GM18499 (cell line): ENCODE data around the gene ICAM2.
"Not testable (repeated sequence)": the region's sequence is repeated elsewhere in the genome, so short reads cannot be mapped to it uniquely, and the experiment has no call there.

Experiments used
- ATAC-seq: cut with Tn5 transposase; IDR thresholded peaks from one replicate; pipeline ENCODE4 v1.9.1; 2021; ENCODE audit warnings: moderate number of reproducible peaks; ENCODE audit not compliant: insufficient read depth, unreplicated experiment

The ICAM2 gene

DNA sequence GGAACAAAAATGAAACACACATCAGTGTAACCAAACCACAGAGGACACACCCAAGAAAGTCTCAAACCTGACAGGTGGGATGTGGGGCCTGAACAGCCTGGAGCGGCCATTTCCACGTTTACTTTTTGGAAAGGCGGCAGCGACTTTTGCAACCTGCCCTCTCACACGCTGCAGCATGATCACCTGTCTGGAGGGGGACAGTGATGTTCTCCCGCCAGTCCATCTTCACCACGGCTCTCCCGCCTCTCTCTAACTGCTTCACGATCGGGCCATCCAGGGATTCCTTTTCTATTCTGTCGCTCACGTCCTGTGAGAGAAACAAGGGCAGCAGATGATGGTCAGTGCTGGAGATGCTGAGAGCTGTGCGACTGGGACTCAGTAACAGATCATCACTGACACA lies 24.7 kb upstream of the ICAM2 start:
- no peak for ATAC-seq

GRCh38 chr17:64042700-64043485 lies 22.5 kb upstream of the ICAM2 start:
- ATAC-seq: no peak

DNA sequence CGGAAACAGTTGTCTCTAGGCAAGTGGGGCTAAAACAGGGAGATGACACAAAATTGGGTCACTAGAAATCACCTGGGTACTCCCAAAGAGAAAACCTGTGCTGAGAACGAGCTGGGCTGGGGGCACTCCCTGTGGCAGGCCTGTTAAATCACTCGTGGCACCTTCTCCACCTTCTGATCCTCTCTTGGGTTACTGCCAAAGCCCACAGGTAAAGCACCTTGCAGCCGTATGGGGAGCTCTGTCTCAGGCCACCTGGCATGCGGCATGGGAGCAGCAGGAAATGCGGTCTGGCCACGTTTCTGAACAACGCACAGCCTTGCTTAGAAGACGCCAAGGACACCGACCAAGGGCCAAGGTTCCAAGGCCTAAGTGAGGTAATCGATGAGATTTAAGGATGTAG lies 21.5 kb upstream of the ICAM2 start:
- no peak for ATAC-seq

DNA sequence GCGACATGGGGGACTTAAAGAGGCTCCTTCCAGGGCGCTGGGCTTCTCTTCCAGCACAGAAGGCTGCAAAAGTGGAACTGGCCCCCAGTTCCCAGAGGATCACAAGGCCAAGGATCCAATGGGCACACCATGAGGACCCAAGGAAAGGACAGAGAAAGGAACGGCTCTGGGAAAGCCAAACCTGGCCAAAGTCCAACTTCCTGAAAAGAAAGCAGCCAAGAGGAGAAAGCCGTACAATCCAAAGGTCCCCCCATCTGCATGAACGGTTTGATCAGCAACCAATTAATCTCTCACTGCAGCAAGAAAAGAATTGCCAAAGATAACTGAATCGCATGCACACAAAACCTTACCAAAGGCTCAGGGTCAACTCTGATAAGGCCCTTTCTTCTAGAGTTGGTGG lies 19.8 kb upstream of the ICAM2 start:
- no peak for ATAC-seq

DNA sequence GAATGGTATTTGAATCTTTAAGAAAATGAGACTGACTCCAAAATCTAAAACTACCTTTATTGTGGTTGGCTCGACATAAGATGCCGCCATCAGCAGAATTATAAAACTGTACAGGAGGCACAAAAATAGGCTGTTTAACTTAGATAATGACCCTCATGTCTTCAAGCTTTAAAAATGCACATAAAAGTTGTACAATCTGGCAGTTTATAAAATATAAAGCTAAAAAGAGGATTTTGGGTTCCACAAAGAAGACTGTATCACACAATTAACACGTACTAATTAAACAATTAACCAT lies 18.6 kb upstream of the ICAM2 start:
- no peak for ATAC-seq

GRCh38 chr17:64038331-64039105 lies 18.1 kb upstream of the ICAM2 start:
- ATAC-seq: no peak

DNA sequence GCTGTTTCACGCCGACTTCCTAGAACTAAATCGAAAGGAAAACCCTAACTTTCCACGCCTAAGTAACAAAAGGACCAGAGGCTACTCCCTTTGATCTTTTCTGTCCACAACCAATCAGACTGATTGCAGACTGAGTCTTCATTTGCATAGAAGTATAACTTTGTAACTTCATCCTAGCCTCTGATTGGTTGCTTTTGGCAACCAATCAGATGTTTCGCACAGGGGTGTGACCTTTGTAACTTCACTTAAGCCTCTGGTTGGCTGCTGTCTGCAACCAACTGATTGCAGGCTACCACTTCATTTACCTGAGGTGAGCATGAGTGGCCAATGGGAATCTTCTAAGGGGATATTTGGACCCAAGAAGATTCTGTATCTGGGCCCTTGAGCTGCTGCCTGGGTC lies 17.4 kb upstream of the ICAM2 start:
- ATAC-seq: no peak

- no peak for ATAC-seq
Observed at GRCh38 chr17:64037180-64037579, 16.7 kb upstream of the ICAM2 start.

- ATAC-seq: no peak
Observed at GRCh38 chr17:64036198-64036922, 15.9 kb upstream of the ICAM2 start.

GRCh38 chr17:64032081-64032480 lies 11.6 kb upstream of the ICAM2 start:
- no peak for ATAC-seq

- no peak for ATAC-seq
Observed at GRCh38 chr17:64028874-64029464, 8.5 kb upstream of the ICAM2 start.

DNA sequence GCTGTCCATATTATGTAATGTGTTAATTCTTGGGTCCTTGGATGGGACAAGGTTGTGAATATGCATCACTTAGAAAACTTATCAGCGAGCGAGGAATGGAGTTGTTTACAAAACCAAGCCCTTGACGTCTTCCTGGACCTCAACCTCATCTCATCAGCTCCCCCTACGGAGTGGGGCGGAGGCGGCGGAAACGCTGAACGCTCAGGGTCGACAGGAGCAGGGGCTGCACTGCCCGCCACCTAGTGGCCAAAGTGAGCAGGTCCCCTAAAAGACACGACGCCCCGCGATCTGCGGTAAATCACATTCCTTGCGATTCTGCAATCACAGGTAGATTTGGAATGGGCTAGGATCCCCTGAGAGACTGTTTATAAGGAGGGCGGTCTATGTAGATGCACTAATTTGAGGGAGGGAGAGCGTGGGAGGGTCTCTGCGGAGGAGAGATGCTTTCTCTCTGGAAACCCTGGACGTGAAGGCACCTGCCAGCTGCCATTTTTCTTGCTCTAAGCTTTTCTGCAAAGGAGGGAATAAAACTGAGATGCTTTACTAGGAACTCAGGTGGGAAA lies 5.4 kb upstream of the ICAM2 start:
- peak; percentile 52 for ATAC-seq

GRCh38 chr17:64024781-64025731 lies 4.6 kb upstream of the ICAM2 start:
- no peak for ATAC-seq

- no peak for ATAC-seq
Observed at GRCh38 chr17:64024215-64024654, 3.8 kb upstream of the ICAM2 start.

GRCh38 chr17:64022611-64023063 lies 2.2 kb upstream of the ICAM2 start:
- ATAC-seq: no peak

- ATAC-seq: not testable (repeated sequence)
Observed at GRCh38 chr17:64019551-64019961, 877 bp downstream of the ICAM2 start.

DNA sequence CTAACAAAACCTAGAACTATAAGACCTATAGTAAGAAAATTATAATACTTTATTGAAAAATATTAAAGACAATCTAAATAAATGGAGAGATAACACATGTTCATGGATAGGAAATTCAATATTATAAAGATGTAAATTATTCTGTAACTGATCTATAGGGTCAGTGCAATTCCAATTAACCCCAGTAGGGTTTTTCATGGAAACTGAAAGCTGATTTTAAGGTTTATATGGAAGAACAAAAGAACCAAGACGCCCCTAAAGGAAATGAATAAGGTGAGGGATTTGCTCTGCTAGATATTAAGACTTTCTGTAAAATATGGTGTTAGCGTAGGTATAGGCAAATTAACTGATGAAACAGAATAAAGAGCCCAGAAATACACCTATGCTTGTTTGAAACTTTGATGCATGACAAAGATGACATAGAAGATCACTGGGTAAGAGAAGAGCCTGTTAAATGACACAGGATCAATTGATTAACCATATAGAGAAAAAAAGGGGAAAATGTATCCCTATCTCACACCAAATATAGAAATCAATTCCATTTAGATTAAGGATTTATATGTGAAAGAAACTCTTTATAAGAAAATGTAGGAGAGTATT lies 3.0 kb downstream of the ICAM2 start:
- no peak for ATAC-seq

GRCh38 chr17:64016974-64017373 lies 3.5 kb downstream of the ICAM2 start:
- no peak for ATAC-seq

- no peak for ATAC-seq
Observed at GRCh38 chr17:64016231-64016784, 4.1 kb downstream of the ICAM2 start.
